SKM-1 treated with dmso at 0.1 percent for 144 hours (cell line): Measurements from ENCODE around the gene ENOX2.
"Not testable (repeated sequence)": the region's sequence is repeated elsewhere in the genome, so short reads cannot be mapped to it uniquely, and the experiment has no call there.

Source experiments
- DNase-seq: peaks from one replicate; lab custom pipeline; 2025; ENCODE audit not compliant: unreplicated experiment; lab: John Stamatoyannopoulos, UW

ENOX2 gene

GRCh38 chrX:130758072-130758471, 144.9 kb downstream of the ENOX2 start:
- DNase-seq = no peak

- DNase-seq = no peak
These were observed 146.8 kb downstream of the ENOX2 start for GRCh38 chrX:130756233-130756632.

GRCh38 chrX:130754353-130754752, 148.7 kb downstream of the ENOX2 start:
- no peak for DNase-seq

- no peak for DNase-seq
These were observed 156.2 kb downstream of the ENOX2 start for GRCh38 chrX:130746709-130747342.

GRCh38 chrX:130746077-130746476, 156.9 kb downstream of the ENOX2 start:
- no peak for DNase-seq

- DNase-seq = no peak
These were observed 161.4 kb downstream of the ENOX2 start for GRCh38 chrX:130741584-130741983.

- no peak for DNase-seq
These were observed 161.9 kb downstream of the ENOX2 start for GRCh38 chrX:130741151-130741550.

GRCh38 chrX:130738638-130739195, 164.3 kb downstream of the ENOX2 start:
- DNase-seq = no peak

GRCh38 chrX:130734713-130735112, 168.3 kb downstream of the ENOX2 start:
- no peak for DNase-seq

GRCh38 chrX:130728208-130728607, 174.8 kb downstream of the ENOX2 start:
- DNase-seq = no peak

- no peak for DNase-seq
These were observed 176.3 kb downstream of the ENOX2 start for GRCh38 chrX:130726661-130727060.

GRCh38 chrX:130725519-130725918, 177.5 kb downstream of the ENOX2 start:
- DNase-seq = no peak

GRCh38 chrX:130719413-130719812, 183.6 kb downstream of the ENOX2 start:
- DNase-seq = no peak

- DNase-seq = no peak
These were observed 184.9 kb downstream of the ENOX2 start for GRCh38 chrX:130718137-130718536.

- no peak for DNase-seq
These were observed 186.1 kb downstream of the ENOX2 start for GRCh38 chrX:130716781-130717413.

- no peak for DNase-seq
These were observed 186.7 kb downstream of the ENOX2 start for GRCh38 chrX:130716346-130716745.

GRCh38 chrX:130715299-130715698, 187.7 kb downstream of the ENOX2 start:
- DNase-seq = no peak

GRCh38 chrX:130714665-130715064, 188.3 kb downstream of the ENOX2 start:
- DNase-seq = no peak

- no peak for DNase-seq
These were observed 188.9 kb downstream of the ENOX2 start for GRCh38 chrX:130714135-130714534.

GRCh38 chrX:130709178-130709577, 193.8 kb downstream of the ENOX2 start:
- DNase-seq = not testable (repeated sequence)

- no peak for DNase-seq
These were observed 197.4 kb downstream of the ENOX2 start for GRCh38 chrX:130705591-130705990.
